ENCODE results near the gene ACTA1. TPM values are rescaled to one million over a fixed set of nuclear protein-coding genes. Genes with fewer than 3 reads are reported as not detected.
A peak's percentile ranks its signal among the peaks of the same experiment; 100 is the strongest.

The ACTA1 gene
- total and polyA plus RNA-seq, 12 donors: 976 to 17,994 (median 8,260) TPM

GRCh38 chr1:229452956-229453801 is 19.3 kb upstream of the ACTA1 start:
- peaks cover 0 to 7% (median 0%) of the 10 kb centered on the region in 9 donors for H3K4me1 ChIP-seq
- H3K36me3 ChIP-seq: peaks cover 0 to 98% (median 25%) of the 10 kb centered on the region in 9 donors
- H3K27me3 ChIP-seq: no peaks in the 10 kb centered on the region
- H3K4me3 ChIP-seq: no peak overlapping the region
- no peaks in the 10 kb centered on the region for H3K9me3 ChIP-seq
- no peak for DNase-seq
- intact Hi-C loops (cut with DNase I): loop anchor here in 1 of 10 donors (5.0 kb wide), 1 partner anchor 81 kb away; no protein-coding TSS in a partner anchor
- 83% methylated on average over 5 of the region's 5 CpGs for WGBS, 2 donors
- H3K27ac ChIP-seq: no peak overlapping the region
- ATAC-seq: no peak
- TF ChIP-seq CTCF (IDR thresholded peaks at IDR 0.05): peak in 7 of 9 donors; percentile 21 to 55 (median 40)

GRCh38 chr1:229448845-229449244 is 15.0 kb upstream of the ACTA1 start:
- Histone ChIP-seq H3K4me3 (no peak overlapping the region), H3K27ac (peak overlapping the region in 2 of 10 donors; percentile 0 to 31), H3K36me3 (peaks cover 0 to 98% (median 25%) of the 10 kb centered on the region in 9 donors), H3K4me1 (peaks cover 0 to 15% (median 0%) of the 10 kb centered on the region in 9 donors), H3K27me3 (no peaks in the 10 kb centered on the region), H3K9me3 (no peaks in the 10 kb centered on the region)
- 52 to 53% methylated on average over 2 of the region's 2 CpGs for WGBS, 2 donors
- intact Hi-C loops (cut with DNase I): no loop called here
- ATAC-seq: peak in 3 of 8 donors; percentile 50 to 59 (median 56)
- TF ChIP-seq CTCF (IDR thresholded peaks at IDR 0.05): no peak
- no peak for DNase-seq

GRCh38 chr1:229448354-229448753 is 14.5 kb upstream of the ACTA1 start:
- 88 to 91% methylated on average over 7 of the region's 7 CpGs for WGBS, 2 donors
- no peak for TF ChIP-seq CTCF (IDR thresholded peaks at IDR 0.05)
- intact Hi-C loops (cut with DNase I): no loop called here
- peaks cover 0 to 98% (median 25%) of the 10 kb centered on the region in 9 donors for H3K36me3 ChIP-seq
- no peaks in the 10 kb centered on the region for H3K9me3 ChIP-seq
- H3K27ac ChIP-seq: peak overlapping the region in 2 of 10 donors; percentile 0 to 31
- H3K27me3 ChIP-seq: no peaks in the 10 kb centered on the region
- ATAC-seq (peak in 2 of 8 donors; percentile 16 to 19), DNase-seq (no peak)
- no peak overlapping the region for H3K4me3 ChIP-seq
- H3K4me1 ChIP-seq: peaks cover 0 to 15% (median 0%) of the 10 kb centered on the region in 9 donors

GRCh38 chr1:229447809-229448252 is 13.9 kb upstream of the ACTA1 start:
- Histone ChIP-seq H3K27me3 (no peaks in the 10 kb centered on the region), H3K27ac (no peak overlapping the region), H3K4me3 (no peak overlapping the region), H3K4me1 (peaks cover 0 to 15% (median 0%) of the 10 kb centered on the region in 9 donors), H3K9me3 (no peaks in the 10 kb centered on the region), H3K36me3 (peaks cover 0 to 99% (median 25%) of the 10 kb centered on the region in 9 donors)
- no peak for DNase-seq
- no peak for TF ChIP-seq CTCF (IDR thresholded peaks at IDR 0.05)
- intact Hi-C loops (cut with DNase I): no loop called here
- peak in 1 of 8 donors; percentile 41 for ATAC-seq
- 85 to 86% methylated on average over 11 of the region's 11 CpGs for WGBS, 2 donors

Measured in heart right ventricle (tissue), 16 donors.